Left forelimb (tissue), 1 donor: ENCODE data around the gene CHDH.

ENCODE experiments used
- DNase-seq: peaks from one replicate; pipeline ENCODE4 v3.0.0-alpha.2; 2018; ENCODE audit warnings: low spot score

Gene CHDH

DNA sequence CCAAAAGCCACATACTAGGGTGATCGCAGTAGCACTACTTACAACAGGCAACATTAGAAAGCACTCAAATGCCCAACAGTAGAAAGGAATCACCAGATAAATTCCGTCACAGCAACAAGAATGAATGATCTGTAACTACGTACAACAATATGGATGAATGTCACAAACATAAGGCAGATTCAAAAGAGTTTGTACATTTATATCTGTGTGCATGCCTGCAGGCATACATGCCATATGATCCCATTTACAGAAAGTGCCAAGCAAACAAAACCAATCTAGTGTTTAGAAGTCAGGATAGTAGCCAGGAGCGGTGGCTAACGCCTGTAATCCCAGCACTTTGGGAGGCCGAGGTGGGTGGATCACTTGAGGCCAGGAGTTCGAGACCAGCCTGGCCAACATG is 3.7 kb upstream of the CHDH start:
- DNase-seq: no peak

DNA sequence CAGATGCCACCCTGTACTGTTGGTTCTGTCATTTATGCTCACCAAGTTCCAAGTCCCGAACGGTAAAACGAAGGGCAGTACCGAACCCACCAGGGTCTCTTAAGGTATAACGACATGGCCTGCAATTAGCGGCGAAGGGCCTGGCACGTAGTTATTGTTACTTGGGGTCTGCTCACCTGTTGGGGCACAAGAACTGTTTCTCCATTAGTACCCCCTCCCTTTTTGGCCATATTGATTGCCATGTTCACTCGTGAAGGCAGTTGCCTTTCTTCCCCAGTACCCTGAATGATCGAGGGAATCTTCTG is 584 bp upstream of the CHDH start:
- DNase-seq: no peak

DNA sequence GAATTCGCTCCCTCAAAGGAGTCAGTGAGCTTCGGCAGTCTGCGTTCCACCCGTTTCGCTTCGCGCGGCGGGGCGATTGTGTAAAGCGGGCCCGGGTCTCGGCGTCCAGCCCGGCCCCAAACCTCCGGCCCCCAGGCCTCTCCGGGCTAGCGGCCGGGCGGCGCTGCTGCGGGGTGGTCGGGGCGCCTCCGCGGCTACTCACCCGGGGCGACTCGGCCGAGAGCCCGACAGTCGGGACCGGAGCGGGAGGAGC is 412 bp downstream of the CHDH start:
- peak; percentile 77 for DNase-seq

DNA sequence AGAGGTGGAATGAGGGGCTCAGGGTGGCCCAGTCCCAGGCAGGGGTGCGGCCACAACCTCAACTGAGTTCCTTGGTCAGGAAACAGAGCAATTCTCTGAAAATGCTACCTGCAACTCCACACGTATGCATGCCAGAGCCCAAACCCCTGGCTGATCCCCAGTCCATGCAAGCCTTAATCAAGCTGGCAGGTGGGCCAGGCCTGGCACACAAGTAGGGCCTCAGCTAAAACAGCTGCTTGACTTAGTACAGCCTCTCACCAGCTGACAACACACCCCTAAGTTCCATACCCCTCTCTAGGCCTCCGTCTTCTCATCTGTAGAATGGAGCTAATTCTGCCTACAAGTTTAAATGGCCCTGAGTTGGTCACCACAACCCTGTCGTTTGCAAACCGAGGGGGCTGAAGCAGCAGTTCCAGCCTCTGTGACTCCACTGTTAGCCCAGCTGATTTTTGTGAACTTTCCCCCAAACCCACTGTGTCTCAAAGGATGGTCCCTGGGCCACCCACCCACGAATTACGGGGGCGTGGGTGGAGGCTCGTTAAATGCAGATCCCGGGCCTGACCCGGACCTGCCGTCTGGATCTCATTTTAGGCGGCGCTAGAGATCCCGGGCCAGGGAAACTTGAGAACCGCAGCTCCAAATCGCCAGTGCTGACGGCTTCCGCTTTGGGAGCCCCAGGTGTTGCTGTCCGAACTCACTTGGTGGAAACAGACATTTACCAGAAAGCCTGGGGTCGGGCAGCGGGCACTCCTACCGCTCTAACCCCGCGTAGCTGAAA is 927 bp downstream of the CHDH start:
- peak; percentile 74 for DNase-seq

DNA sequence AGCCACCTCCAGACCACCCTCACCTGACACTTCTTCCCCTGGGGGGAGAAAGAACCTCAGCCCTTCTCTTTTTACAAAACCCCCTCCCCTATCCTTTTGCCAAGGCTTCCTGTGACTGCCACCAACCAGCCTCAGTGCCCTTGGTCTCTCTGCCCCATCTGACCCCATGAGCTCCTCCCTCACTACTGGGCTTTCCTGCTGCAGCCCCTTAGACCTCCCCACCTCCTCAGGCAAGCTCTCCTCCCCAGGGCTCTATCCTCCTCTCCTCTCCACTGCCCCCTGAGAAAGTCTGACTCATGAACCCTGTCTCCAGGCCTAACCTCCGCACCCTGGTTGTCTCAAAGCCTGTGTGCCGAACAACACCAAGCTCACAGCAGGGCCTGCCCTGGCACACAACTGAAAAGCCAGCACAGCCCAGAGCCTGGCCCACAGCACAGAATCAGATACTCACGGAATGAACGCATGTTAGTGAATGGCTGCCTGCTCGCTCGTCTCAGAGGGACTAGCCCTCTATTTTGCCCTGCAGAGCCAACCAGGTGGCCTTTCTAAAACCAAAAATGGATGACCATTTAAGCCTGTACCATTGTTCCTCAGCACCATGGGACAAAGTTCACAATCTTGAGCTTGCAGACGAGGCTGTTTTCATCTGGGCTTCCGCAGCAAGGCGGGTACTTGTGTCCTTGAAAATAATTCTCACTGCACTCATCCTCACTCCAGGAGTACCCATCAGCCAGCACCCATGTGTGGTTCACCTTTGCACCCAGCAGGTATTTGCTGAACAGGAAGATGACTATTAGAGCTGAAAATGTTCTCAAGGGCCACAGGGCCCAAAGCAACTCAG is 1.7 kb downstream of the CHDH start:
- DNase-seq: peak; percentile 42

DNA sequence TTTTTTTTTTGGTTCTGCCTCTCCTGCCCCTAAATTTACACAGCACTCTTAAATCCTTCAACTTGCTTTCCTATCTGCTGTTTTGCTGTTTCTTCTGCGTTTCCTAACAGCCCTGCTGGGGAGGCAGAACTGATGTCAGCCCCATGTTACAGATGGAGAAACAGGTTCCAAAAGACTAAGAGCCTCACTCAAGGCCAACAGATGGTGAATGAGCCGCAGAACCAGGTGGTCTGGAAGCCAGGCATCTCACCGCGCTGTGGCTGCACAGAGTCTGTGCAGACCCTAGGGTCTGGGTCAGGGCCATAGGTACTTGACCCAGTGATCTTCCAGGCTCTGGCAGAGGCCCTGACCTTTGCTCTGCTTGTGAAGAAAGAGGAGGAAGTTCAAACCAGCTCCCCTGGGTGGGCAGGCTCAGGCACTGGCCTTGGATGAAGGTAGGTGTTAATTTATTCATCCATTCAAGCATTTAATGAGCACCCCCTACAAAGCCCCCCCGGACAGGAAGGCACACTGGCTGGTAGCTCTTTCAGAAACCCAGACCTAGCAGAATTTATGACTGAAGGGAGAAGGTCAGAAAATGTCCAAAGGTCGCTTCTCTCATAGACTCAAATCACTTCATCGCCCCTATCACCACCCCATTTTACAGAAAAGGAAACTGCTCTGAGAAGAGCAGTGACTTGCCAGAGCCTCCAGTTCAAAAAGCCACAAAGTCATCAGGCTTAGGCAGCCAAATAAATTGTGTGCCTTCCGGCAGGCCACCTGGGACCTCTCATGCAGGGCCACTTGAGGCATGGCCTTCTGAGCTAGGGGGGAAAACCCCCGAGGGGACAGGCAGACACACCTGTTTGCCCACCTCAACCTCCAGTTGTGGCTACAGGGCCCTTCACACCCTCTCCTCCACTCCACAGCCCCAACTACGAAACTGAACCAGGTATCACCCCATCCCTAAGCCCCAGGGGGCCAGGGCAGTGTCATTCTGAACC is 2.7 kb downstream of the CHDH start:
- DNase-seq: peak; percentile 37

DNA sequence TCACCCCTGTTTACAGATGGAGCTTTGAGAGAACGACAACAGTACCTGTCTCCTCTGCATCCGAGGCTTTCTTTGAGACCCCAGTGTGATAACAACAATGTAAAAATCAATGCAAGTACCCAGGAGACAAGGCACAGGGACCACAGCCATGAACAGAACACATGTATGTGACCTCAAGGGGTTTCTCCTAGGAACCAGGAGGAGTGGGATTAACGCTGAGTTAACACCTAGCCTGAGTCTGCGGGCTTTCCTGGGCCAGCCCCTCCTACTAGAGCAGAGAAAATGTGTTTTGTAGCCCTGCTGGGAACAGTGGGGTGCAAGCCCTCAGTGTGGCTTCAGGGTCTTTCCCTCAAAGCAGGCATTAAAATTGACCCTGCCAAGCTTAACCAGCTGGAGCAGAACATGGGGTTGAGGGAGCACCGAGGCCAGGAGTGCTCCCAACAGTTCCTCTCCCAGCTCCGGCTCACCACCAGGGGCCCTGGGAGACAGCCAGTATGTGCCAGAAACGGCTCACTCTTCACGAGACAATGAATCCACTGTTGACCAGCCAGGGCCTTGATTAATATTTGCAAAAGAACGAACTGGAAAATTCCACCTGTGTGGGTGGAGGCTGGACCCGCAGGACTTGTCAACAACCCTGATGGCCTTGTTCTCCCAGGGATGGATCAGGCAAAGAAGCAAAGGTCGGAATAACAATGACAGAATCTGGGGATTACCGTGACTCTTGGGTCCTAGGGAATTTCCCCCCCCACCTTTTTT is 3.6 kb downstream of the CHDH start:
- peak; percentile 48 for DNase-seq

DNA sequence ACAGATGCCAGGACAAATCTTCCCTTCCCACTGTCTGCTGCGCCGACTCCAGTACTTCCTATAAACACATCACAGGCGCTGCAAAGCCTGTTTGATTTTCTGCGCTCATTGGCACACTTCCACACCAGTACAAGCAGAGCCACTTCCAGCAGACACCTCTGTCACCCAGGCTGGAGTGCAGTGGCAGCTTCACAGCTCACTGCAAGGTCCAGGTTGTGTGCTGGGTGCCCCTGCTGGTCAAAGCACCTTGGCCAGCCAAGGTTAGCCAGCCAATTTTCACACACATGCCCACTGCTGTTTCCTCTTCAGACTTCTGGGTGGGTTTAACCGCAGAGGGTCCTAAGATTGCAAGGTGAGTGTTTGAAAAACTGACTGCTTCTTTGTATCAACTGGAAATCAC is 4.9 kb downstream of the CHDH start:
- DNase-seq: peak; percentile 54

DNA sequence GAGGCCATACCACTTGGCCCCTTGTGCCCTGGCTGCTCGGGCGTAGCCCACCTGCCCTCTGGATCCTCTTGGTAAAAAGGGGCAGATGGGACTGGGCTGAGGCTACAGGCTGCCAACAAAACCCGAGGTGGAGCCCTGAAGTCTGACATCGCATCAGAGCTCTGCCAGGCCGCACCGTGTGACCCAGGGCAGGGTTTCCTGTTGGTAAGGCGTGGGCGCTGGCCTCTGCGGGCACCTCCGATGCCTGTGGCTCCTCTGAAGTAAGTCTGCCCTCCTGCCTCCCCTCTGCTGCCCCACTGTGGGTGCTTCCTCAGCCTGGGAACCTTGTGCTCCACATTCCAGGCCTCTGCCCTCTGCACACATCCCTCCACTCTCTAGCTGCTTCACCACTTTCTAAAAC is 8.9 kb downstream of the CHDH start:
- DNase-seq: peak; percentile 23

DNA sequence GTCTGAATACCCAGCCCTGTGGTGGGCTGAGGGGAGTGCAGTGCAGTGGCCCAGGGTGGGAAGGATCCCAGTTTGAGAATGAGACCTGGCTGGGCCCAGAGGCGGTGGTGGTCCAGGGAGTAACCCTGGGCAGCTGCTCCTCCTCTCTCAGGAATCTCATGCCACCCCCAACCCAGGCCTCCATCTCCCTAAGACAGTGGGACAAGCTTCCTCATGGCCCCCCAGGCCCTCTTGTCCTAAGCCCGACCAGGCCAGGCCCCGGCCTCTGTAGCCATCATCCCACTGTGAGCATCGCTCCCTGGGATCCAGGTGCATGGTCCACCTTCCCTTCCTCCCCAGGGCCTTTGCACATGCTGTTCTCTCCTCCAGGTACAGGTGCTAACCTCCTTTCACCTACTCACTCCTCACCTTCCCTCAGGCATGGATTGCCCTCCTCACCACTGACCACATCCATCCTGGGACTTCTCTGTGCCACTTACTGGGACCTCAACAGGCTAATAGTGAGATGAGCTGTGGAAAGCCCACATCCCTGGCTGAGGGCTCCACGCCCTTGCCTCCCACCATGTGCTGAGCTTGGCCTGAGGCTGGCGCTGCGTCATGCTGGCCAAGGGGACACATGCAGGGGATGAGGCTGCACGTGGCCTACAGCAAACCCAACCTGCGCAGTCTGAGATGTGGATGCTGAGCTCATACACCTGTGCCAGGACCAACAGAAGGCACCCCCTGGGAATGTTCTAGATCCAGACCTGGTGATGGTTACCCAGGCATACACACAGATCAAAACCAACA is 9.9 kb downstream of the CHDH start:
- peak; percentile 33 for DNase-seq

DNA sequence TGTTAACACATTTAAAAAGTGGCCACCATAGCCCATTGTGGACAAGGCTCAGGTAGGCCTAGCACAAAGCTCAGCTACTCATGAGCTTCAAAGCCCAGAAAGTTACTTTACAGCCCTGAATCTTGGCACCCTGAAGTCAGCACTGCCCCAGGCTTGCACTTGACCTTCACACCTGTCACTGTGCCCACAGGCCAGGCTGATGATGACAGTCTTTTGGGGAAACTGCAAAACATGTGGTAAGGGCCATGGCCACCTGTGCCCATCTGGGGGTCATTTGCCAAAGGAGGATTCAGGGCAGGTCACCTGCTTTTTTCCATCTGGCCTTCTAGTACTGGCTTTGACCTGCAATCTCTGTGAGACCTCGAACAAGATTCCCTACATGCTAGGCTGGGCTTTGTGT is 11.0 kb downstream of the CHDH start:
- DNase-seq: no peak

DNA sequence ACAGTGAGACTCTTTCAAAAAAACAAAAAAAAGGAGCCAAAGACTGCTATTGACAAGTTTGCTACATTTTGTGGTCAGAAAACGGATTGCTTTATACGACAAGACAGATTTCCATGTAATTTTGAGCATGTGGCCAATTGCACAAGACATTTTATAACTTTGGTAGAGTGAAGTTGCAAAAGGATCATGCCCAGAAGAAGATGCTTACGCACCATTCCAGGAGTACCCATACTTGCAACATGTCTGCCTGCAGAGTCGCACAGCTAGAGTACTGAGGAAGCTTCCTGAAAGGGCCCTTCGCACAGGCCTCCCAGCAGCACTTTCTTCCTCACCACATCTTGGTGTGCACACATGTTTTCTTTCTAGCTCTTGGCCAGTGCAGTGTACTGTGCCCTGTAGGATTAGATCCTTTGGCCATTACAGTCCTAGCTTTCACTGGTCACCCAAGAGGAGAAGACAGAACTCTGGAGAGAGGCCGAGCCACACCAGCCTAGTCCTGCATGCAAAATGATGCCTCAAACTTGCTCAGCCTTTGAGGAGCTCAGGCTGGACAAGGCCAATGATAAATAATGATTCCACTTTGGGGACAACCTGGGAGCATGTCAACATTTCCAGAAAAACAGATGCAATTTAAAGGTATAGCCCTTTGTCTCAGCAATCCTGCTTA is 11.7 kb downstream of the CHDH start:
- peak; percentile 47 for DNase-seq

DNA sequence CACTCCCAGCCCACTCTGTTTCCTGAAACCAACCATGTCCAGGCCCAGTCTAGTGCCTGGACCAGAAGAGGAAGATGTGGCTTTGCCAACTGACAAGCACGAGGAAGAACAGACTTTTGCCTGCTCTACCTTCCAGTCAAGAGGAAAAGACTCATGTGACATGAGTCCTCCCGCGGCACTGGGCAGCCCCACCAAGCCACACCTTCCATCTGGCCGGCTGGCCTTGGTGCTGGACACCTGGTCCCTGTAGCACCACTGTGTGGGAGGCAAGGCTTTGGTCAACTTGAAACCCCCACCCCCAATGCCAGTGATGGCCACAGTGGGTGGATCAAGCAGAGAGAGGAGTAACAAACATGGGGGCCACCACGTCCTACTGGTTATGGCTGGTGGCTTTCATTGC is 12.5 kb downstream of the CHDH start:
- peak; percentile 59 for DNase-seq

DNA sequence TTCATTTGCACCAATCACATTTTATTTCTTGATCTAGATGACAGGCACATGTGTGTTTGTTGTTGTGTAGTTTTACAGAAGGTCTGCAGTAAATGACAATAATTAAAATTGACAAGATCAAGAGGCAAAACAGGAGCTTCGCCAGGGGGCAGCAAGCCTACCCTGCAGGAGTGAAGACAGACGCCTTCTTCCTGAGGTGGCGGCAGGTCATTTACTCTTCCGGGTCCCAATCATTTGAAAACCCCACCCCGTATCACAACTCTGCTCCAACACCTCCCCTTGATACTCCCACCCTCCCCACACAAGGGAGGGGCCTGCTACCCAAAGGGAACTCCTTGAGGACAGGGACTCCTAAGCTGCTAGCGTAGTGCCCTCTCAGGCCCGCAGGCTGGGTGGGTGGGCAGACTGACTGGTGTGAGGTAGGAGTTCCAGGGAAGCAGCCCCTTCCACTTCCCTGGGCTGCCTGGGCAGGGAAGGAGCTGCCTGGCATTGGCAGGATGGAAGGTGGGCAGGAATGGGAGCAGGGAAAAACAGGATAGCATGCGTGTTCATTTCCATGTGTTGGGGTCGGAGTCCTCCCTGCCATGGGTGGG is 13.1 kb downstream of the CHDH start:
- DNase-seq: peak; percentile 36

DNA sequence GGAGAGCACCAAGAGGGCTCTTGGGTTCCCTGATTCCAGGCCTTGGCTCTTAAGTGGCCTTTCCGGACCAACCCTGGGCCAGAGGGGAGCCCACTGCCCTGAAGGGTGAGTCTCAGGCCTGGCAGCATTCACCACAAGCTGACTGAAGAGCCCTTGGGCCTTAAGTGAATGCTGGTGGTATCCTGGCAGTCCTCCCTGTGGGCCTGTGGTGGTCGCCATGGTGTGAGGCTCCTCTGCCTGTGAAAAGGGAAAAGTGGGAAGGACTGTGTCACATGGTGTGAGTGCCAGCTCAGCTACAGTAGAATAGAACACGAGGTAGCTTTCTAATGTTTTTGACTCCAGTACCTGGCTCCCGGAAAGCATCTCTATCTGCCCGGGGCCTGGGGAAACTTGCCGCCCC is 15.3 kb downstream of the CHDH start:
- no peak for DNase-seq

DNA sequence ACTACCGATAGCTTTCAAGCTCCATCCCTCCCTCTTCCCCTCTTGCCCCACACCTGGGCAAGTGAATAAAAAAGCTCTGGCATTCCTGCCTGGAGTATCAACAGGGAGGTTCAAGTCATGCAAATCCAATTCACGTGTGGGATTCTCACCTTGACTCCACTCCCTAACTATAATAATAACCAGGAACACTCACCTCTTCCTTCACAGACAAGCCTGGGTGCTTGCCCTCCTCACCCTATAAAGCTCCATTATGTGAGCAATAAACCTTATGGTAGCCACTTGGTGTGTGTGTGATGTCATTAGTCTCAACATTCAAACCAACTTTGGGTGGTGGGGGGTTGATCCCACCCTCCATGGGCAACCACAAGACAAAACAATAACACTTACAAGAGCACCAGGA is 16.6 kb downstream of the CHDH start:
- DNase-seq: peak; percentile 2

DNA sequence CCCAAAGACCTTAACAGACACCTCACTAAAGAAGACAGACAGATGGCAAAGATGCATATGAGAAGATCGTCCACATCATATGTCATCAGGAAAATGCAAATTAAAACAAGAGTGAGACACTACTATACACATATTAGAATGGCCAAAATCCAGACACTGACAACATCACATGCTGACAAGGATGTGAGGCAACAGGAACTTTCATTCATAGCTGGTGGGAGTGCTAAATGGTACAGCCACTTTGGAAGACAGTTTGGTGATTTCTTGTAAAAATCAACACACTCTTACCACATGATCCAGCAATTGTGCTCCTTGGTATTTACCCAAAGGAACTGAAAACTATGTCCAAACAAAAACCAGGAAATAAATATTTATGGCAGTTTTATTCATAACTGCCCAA is 17.6 kb downstream of the CHDH start:
- no peak for DNase-seq

DNA sequence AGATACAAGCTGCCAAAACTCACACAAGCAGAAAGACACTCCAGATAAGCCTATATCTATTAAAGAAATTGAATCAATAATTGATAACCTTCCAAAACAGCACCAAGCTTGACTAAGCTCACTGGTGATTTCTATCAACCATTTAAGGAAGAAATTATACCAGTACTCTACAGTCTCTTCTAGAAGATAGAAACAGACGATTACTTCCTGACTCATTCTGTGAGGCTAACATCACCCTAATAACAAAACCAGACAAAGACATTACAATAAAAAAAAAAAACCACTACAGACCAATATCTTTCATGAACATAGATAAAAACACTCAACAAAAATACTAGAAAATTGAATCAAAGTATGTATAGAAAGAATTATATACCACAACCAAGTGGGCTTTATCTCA is 20.2 kb downstream of the CHDH start:
- DNase-seq: no peak

DNA sequence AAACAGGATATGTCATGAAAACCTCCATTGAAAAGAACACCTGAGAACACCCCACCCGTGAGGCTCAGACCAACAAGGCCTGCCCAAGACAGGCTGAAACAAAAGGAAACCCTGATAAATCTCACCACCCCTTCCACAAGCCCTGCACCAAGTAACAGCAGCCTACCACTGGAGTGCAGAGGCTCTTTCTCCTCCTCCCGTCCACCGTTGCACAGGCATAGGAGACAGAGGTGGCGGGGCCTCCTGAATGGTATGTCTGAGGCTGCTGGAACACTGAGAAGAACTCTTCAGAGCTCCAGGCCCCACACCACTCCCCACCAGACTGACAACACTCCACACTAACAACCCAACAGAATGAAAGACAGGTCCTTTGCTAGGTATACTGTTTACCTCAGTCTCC is 21.4 kb downstream of the CHDH start:
- peak; percentile 6 for DNase-seq

DNA sequence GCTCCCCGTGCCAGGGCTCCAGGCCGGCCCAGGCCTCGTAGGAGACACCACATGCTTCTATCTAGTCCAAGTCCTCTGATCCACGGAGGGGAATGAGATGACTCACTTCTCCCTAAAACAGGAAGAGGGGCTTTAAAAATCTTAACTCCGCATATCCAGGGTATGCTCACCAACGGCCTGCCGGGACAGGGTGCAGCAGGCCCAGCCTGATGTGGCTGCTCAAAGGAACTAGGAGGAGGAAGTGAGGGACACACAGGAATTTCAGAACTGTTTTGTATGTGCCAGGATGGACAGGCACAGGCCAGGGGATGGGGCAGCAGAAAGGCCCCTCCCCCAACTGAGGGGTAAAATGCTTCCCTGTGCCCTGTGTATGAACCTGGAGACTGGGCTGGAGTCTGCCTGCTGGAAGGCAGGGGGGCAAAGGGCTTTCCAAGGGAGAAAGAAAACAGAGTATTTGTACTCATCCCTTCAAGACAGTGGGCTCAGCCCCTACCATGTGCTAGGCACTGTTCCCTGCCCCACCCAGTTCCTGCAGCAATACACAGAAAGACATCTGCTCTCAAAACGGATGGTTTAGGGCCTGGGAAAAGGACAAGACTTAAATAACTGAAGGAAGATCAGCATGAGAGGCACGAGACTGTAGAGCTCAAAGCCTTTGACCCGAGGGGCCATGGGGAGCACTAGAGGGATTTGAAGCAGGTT is 22.1 kb downstream of the CHDH start:
- DNase-seq: peak; percentile 46
